ENCODE data around the gene TMEM140. TPM values are rescaled to one million over a fixed set of nuclear protein-coding genes. Genes with fewer than 3 reads are reported as not detected.

Gene TMEM140
- total RNA-seq = under 0.01 and 1.8 TPM in 2 replicates

GRCh38 chr7:135147899-135148721 is at the start of gene TMEM140:
Gene TMEM140, plus strand, starts transcription at chr7:135148072. Its CDS starts 16,370 bp downstream, at chr7:135164442.

GRCh38 chr7:135170274-135170997 is 22.6 kb downstream of the TMEM140 start, which contains the start of gene CYREN:
Gene CYREN, minus strand, starts transcription at chr7:135170707. Its CDS starts 1,785 bp downstream, at chr7:135168922.

GRCh38 chr7:135211179-135211945 is 63.5 kb downstream of the TMEM140 start, which contains the start of gene WDR91:
Gene WDR91, minus strand, starts transcription at chr7:135211526. Its CDS starts 24 bp downstream, at chr7:135211502.

Other genes with a start within 250 kb of the TMEM140 start
- 1.00 and 1.0 TPM in 2 replicates for gene AGBL3, start 161.6 kb upstream of the TMEM140 start, total RNA-seq
- 52.6 and 75.1 TPM in 2 replicates for gene CYREN, start 22.6 kb downstream of the TMEM140 start, total RNA-seq
- gene WDR91, start 63.5 kb downstream of the TMEM140 start, total RNA-seq = 16.1 and 21.3 TPM in 2 replicates
- gene STRA8, start 85.8 kb downstream of the TMEM140 start, total RNA-seq = not detected in 2 replicates